HG03354 (cell line): ENCODE data around the gene MGP.

Experiments
- ATAC-seq: cut with Tn5 transposase; IDR thresholded peaks from one replicate; pipeline ENCODE4 v1.9.1; 2021; ENCODE audit warnings: mild to moderate bottlenecking; ENCODE audit not compliant: unreplicated experiment, poor library complexity, severe bottlenecking

Gene MGP

GRCh38 chr12:14885718-14886221 lies at the start of gene MGP:
Gene MGP, minus strand, starts transcription at chr12:14885854. Its CDS starts 63 bp downstream, at chr12:14885791.
- no peak for ATAC-seq

- ATAC-seq, result no peak
These were observed 49.4 kb upstream of the MGP start for GRCh38 chr12:14935031-14935430.

- no peak for ATAC-seq
These were observed 48.9 kb upstream of the MGP start for GRCh38 chr12:14934511-14934910.

DNA sequence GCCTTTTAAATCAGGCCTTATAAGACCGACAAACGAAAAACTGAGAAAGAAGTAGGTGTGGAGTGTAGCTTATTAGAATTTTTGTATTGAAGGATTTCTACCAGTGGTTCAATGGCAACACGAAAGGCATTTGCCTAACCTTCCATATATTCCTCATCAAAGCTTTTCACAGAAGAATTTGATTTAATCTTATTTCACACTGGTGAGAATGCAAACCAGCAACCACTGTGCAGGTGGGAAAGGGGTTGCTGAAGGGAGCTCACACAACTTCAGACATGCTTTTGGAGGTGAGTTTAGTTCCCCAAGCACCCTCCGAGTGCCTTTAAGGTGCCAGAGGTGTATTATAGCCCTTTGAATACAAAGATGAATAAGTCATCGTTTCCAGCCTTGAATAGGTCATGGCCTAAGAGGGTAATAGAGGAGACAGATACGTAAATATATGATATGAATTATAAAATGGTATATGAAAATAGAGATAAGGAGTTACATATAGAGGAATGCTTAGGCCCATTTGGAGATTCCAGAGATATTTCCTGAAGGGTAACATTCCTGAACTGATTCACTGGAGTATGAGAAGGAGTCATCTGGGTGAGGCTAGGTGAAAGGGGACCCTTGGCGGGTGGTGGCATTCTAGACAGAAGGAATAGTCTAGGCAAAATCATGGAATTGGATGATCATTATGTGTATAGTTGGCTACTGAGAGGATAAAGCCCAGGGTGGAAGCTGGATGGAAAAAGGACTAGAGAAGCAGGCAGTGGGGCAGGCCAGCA lies 46.3 kb upstream of the MGP start:
- no peak for ATAC-seq

DNA sequence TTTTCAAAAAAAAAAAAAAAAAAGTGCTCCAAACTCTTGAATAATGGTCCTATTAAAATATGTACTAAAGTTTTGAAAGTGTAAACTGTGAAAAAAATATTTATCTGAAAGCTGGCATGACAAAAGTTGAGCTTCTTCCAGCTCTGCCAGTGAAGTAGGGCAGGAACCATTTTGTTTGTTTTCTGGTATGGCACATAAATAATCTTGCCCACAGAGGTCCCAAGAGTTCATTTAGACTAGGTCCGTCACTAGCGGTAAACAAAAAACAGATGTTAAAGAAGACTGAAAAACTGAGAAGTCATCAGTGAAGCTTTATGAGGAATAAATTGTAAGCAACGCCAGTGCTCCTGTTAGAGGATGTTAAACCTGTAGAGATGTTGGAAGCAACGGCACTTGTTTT lies 45.7 kb upstream of the MGP start:
- no peak for ATAC-seq

DNA sequence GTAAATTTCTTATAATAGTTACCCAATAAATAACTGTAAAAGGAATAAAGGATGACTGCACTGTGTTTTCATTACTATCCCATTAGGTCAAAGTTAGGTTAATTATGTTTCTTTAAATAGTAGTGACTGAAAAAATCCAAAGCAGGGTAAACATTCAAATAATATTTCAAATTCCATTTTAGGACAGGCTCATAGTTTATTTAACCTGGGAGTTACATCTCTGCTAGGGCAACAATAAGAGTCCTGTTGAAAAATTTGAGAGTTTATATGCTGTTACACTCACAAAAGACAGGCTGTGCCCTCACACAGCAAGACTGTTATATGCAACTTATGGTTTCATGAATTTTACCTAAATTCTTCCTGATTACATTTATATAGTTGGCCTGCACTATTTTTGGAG lies 44.6 kb upstream of the MGP start:
- no peak for ATAC-seq

DNA sequence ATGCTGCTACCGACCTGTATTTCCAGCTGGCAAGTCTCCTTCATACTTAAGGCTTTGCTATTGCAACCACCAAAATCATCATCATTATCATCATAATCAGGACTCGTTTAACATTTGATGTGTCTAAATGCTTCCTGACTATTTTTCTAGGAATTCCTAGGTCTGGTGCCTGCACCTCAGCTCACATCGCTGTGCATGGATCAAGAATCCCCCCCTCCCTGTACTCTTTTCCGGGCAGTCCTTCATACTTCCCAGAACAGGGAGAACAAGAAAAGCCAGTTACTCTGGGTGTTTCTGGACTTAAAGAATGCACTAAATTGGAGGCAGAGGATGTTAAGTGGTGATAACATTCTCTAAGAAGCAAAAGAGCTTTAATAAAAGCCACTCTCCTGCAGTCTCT lies 43.3 kb upstream of the MGP start:
- no peak for ATAC-seq

- ATAC-seq, result no peak
These were observed 41.6 kb upstream of the MGP start for GRCh38 chr12:14927267-14927666.

DNA sequence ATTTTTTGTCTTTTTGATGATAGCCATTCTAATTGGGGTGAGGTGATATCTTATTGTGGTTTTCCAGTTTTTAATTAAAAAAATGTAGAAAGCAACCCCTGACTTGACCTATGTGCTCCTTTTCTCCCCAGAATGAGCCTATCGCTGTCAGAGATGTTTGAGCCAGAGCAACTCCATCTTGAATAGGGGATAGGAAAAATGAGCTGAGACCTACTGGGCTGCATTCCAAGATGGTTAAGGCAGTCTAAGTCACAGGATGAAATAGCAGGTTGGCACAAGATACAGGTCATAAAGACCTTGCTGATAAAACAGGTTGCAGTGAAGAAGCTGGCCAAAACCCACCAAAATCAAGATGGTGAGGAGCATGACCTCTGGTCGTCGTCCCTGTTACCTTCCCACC lies 38.9 kb upstream of the MGP start:
- ATAC-seq, result no peak

- ATAC-seq, result no peak
These were observed 38.3 kb upstream of the MGP start for GRCh38 chr12:14923944-14924343.

GRCh38 chr12:14921218-14921617 lies 35.6 kb upstream of the MGP start:
- no peak for ATAC-seq

DNA sequence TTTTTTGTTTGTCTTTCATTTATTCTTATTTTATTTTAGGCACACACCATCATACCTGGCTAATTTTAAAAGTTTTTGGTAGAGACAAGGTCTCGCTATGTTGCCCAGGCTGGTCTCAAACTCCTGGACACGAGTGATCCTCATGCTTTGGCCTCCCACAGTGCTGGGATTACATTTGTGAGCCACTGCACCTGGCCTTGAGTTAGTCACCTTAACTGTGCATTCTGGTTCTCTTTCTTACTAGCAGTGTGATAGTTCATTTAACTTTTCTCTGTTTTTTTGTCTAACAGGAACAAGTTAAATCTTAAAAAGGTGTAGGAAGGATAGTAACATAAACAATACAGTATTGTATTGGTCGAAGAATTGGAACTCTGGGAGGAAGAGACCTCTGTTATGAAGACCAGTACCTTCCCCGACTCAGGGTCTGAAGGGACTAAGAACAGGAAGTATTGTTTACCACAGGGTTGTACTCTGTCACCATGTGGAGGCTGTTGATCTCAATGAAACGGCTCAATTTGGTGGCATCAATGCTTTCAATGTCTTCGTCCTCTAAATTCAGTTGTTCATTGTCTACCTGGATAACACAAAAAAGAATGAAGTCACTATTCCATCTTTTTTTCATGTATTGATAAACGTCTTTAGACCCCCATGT lies 34.9 kb upstream of the MGP start:
- no peak for ATAC-seq

GRCh38 chr12:14919455-14919854 lies 33.8 kb upstream of the MGP start:
- no peak for ATAC-seq

DNA sequence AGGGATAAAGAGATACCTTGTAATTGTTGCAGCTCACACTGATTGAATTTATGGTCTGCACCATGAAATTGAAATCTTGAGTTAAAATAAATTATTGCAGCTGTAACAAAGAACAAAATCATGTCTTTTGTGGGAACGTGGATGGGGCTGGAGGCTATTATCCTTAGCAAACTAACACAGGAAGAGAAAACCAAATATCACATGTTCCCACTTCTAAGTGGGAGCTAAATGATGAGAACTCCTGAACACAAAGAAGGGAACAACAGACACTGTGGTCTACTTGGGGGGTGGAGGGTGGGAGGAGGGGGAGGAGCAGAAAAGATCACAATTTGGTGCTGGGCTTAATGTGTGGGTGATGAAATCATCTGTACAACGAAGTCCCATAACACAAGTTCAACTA lies 30.1 kb upstream of the MGP start:
- no peak for ATAC-seq

GRCh38 chr12:14913381-14913781 lies 27.7 kb upstream of the MGP start:
- no peak for ATAC-seq

GRCh38 chr12:14911131-14911530 lies 25.5 kb upstream of the MGP start:
- ATAC-seq, result no peak

- no peak for ATAC-seq
These were observed 24.6 kb upstream of the MGP start for GRCh38 chr12:14910090-14910915.

DNA sequence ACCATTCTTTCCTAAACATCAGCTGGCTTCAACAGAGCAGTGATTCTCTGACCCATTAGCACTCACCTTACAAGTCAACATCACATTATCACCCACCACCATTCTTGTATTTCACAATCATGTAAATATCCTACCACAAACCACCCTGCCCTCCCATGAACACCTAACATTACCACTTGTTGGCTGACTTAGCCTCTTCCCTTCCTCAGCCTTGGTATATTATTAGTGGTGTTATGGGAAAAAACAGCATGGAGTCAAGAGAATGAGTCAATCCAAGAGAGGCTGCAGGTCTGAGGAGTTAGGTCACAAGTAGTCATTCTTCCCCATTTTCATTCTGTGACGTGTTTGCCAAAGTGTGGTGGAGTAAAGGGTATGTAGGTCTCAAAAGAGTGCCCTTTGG lies 22.3 kb upstream of the MGP start:
- ATAC-seq, result no peak

GRCh38 chr12:14906114-14906513 lies 20.5 kb upstream of the MGP start:
- no peak for ATAC-seq

- no peak for ATAC-seq
These were observed 19.8 kb upstream of the MGP start for GRCh38 chr12:14905269-14906004.
